ENCODE data around the gene SUFU. TPM values are rescaled to one million over a fixed set of nuclear protein-coding genes. Genes with fewer than 3 reads are reported as not detected.

Gene SUFU
- total and polyA plus RNA-seq, 4 donors: 3.5 to 14.8 (median 9.8) TPM

GRCh38 chr10:102555781-102556328 is 52.1 kb downstream of the SUFU start:
- peak; percentile 27 for ATAC-seq (ENCODE audit: insufficient read depth, low FRiP score)
- DNase-seq: no peak
- H3K27ac ChIP-seq (ENCODE audit: low read depth in 1 of 2, low read length in 1 of 2): no peak overlapping the region
- peaks cover 0 to 3% (median 0%) of the 10 kb centered on the region in 5 donors for H3K4me1 ChIP-seq (ENCODE audit: control insufficient read depth in 5 of 5, insufficient read depth in 5 of 5, low read length in 5 of 5)
- H3K27me3 ChIP-seq (ENCODE audit: control insufficient read depth in 3 of 3, insufficient read depth in 3 of 3, low read length in 2 of 3): no peaks in the 10 kb centered on the region
- 72 to 78% methylated on average over 11 of the region's 11 CpGs for WGBS, 2 donors
- no peak for TF ChIP-seq CTCF (IDR thresholded peaks at IDR 0.05; ENCODE audit: control extremely low read depth, extremely low read depth)
- H3K36me3 ChIP-seq (ENCODE audit: control insufficient read depth in 4 of 4, insufficient read depth in 4 of 4, low read length in 4 of 4): peaks cover 0 to 5% (median 4%) of the 10 kb centered on the region in 4 donors
- no peak overlapping the region for H3K9ac ChIP-seq (ENCODE audit: insufficient read depth in 1 of 2, low read length in 2 of 2)
- H3K4me3 ChIP-seq: no peak overlapping the region
- H3K9me3 ChIP-seq (ENCODE audit: control insufficient read depth in 4 of 4, insufficient read depth in 3 of 4, low read length in 3 of 4): no peaks in the 10 kb centered on the region

GRCh38 chr10:102557569-102557968 is 53.8 kb downstream of the SUFU start:
- 65 to 77% methylated on average over 2 of the region's 2 CpGs for WGBS, 2 donors
- Histone ChIP-seq H3K27ac (ENCODE audit: low read depth in 1 of 2, low read length in 1 of 2) (no peak overlapping the region), H3K9ac (ENCODE audit: insufficient read depth in 1 of 2, low read length in 2 of 2) (no peak overlapping the region), H3K4me3 (no peak overlapping the region), H3K36me3 (ENCODE audit: control insufficient read depth in 4 of 4, insufficient read depth in 4 of 4, low read length in 4 of 4) (peaks cover 0 to 2% (median 0%) of the 10 kb centered on the region in 4 donors), H3K4me1 (ENCODE audit: control insufficient read depth in 5 of 5, insufficient read depth in 5 of 5, low read length in 5 of 5) (peaks cover 0 to 3% (median 0%) of the 10 kb centered on the region in 5 donors), H3K27me3 (ENCODE audit: control insufficient read depth in 3 of 3, insufficient read depth in 3 of 3, low read length in 2 of 3) (no peaks in the 10 kb centered on the region), H3K9me3 (ENCODE audit: control insufficient read depth in 4 of 4, insufficient read depth in 3 of 4, low read length in 3 of 4) (no peaks in the 10 kb centered on the region)
- ATAC-seq (ENCODE audit: insufficient read depth, low FRiP score) (no peak), DNase-seq (no peak)
- TF ChIP-seq CTCF (IDR thresholded peaks at IDR 0.05; ENCODE audit: control extremely low read depth, extremely low read depth): no peak

- Histone ChIP-seq H3K36me3 (ENCODE audit: control insufficient read depth in 4 of 4, insufficient read depth in 4 of 4, low read length in 4 of 4) (peaks cover 0 to 2% (median 0%) of the 10 kb centered on the region in 4 donors), H3K4me3 (no peak overlapping the region), H3K27me3 (ENCODE audit: control insufficient read depth in 3 of 3, insufficient read depth in 3 of 3, low read length in 2 of 3) (no peaks in the 10 kb centered on the region), H3K9ac (ENCODE audit: insufficient read depth in 1 of 2, low read length in 2 of 2) (no peak overlapping the region), H3K4me1 (ENCODE audit: control insufficient read depth in 5 of 5, insufficient read depth in 5 of 5, low read length in 5 of 5) (peaks cover 0 to 3% (median 0%) of the 10 kb centered on the region in 5 donors), H3K9me3 (ENCODE audit: control insufficient read depth in 4 of 4, insufficient read depth in 3 of 4, low read length in 3 of 4) (no peaks in the 10 kb centered on the region), H3K27ac (ENCODE audit: low read depth in 1 of 2, low read length in 1 of 2) (no peak overlapping the region)
- WGBS, 2 donors: 85 to 87% methylated on average over 4 of the region's 4 CpGs
- TF ChIP-seq CTCF (IDR thresholded peaks at IDR 0.05; ENCODE audit: control extremely low read depth, extremely low read depth): no peak
- no peak for DNase-seq
- no peak for ATAC-seq (ENCODE audit: insufficient read depth, low FRiP score)
Measured at GRCh38 chr10:102559764-102560163, 56.0 kb downstream of the SUFU start.

Measured in lung (tissue), 12 donors.